ENCODE data around the gene TRAIP. TPM values are rescaled to one million over a fixed set of nuclear protein-coding genes. Genes with fewer than 3 reads are reported as not detected.

TRAIP gene
- polyA plus RNA-seq, 2 of the 4 experiments (the other 2 are of a cell fraction), result 10.2 to 10.7 TPM

GRCh38 chr3:49787182-49787464, 69.2 kb downstream of the TRAIP start:
- Histone ChIP-seq H3K27ac (peak overlapping the region; percentile 87 to 93), H3K4me1 (peaks cover 11% of the 10 kb centered on the region), H3K4me2 (peak overlapping the region; percentile 96), H3K4me3 (peak overlapping the region; percentile 82; the same call in 1 of the 3 replicates), H3K9me3 (no peaks in the 10 kb centered on the region)
- FAIRE-seq (no peak), ATAC-seq (no peak), DNase-seq (ENCODE audit: low read depth in 1 of 2, low spot score in 1 of 2) (no peak)
- ChIA-PET CTCF (interaction anchor here (1.3 to 2.0 kb wide), 3 partner anchors 12 to 52 kb away, joined by 3 to 11 read pairs (median 5); partner anchors contain the start of genes CDHR4 and INKA1), POLR2A (no interaction called here)
- 59% methylated on average over 3 of the region's 3 CpGs for WGBS (ENCODE audit: missing lambda C conversion rate)
- TF ChIP-seq CBX8 (IDR thresholded peaks at IDR 0.05) (no peak), ZNF302 (CRISPR knock-in tag; IDR thresholded peaks at IDR 0.05) (no peak), FOXS1 (CRISPR knock-in tag; IDR thresholded peaks at IDR 0.05) (no peak), TFCP2L1 (CRISPR knock-in tag; IDR thresholded peaks at IDR 0.05) (no peak), PBX3 (IDR thresholded peaks at IDR 0.05) (no peak), CBX2 (IDR thresholded peaks at IDR 0.05; ENCODE audit: borderline replicate concordance, low read depth) (no peak), EP300 (IDR thresholded peaks at IDR 0.05) (no peak), NPAS2 (CRISPR knock-in tag; IDR thresholded peaks at IDR 0.05; ENCODE audit: borderline replicate concordance) (no peak), ATOH8 (CRISPR knock-in tag; IDR thresholded peaks at IDR 0.05; ENCODE audit: low read depth) (no peak), ESRRA (IDR thresholded peaks at IDR 0.05; ENCODE audit: borderline replicate concordance, low read length) (no peak), MYC (IDR thresholded peaks at IDR 0.05; ENCODE audit: borderline replicate concordance, low read length) (no peak), HES2 (IDR thresholded peaks at IDR 0.05) (no peak), FOSL2 (IDR thresholded peaks at IDR 0.05) (no peak), FOSL2 (CRISPR knock-in tag; IDR thresholded peaks at IDR 0.05) (no peak), ZC3H11A (IDR thresholded peaks at IDR 0.05) (no peak), FOSB (CRISPR knock-in tag; IDR thresholded peaks at IDR 0.05) (no peak)
- TF ChIP-seq, protein P1, sequence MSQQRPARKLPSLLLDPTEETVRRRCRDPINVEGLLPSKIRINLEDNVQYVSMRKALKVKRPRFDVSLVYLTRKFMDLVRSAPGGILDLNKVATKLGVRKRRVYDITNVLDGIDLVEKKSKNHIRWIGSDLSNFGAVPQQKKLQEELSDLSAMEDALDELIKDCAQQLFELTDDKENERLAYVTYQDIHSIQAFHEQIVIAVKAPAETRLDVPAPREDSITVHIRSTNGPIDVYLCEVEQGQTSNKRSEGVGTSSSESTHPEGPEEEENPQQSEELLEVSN (IDR thresholded peaks at IDR 0.05; ENCODE audit: borderline replicate concordance, low read depth), result no peak

DNA sequence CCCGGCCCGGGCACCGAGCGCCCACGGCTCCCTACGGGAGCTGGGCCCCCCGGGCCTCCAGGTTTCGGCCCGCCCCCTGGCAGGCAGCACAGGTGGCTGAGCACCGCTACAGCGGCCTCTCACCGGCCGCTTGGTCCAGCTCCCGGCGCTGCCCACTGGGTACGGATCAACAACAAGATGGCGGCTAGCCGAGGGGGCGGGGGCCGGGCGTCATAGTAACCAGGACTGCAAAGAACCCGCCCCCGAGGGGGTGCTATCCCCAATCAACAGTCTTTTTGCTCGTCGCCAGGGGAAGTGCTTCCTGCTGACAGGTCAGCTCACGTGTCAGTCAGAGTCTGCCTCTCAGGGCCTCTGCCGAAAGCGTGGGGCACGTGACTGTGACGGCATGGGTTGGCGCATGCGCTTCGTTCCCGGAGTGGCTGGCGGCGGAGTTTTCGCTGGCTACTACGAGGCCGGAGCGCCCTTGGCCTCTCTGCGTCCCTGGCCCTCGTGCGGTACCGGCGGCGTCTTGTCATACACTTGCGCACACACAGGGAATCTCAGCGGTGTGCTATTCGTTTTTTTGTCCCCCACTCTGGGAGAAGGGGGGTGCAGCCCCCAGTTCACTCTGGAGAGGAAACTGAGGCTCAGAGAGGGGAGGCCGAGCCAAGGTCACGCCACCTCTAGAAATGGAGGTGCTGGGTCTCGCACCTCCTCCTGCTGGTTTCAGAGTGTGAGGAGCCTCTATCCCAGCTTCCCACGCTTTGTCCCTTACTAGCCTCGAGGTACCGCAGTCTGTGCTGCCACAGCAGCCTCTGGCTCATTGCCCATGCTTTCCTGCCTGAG, 69.8 kb downstream of the TRAIP start, which contains the start of gene IP6K1:
IP6K1 (minus strand) TSS at position 186 of the 825 bp plus-strand sequence. CDS start 38,502 bp downstream, outside the sequence.
- Histone ChIP-seq H3K4me3 (peak within 1 kb of the TSS; percentile 82), H3K9me3 (no peaks in the 10 kb centered on the region), H3K27ac (peak within 1 kb of the TSS; percentile 87 to 95), H3K4me1 (peaks cover 11% of the 10 kb centered on the region), H3K4me2 (peak within 1 kb of the TSS; percentile 97)
- WGBS (ENCODE audit: missing lambda C conversion rate), result 19% methylated on average over 14 of the region's 55 CpGs
- ATAC-seq, result peak; percentile 98 to 99
- ChIA-PET POLR2A (interaction anchor here (0.6 to 1.4 kb wide), 5 partner anchors 13 to 306 kb away, joined by 3 to 12 read pairs (median 3); partner anchors contain the start of genes CDHR4 and INKA1), CTCF (interaction anchor here (0.6 to 2.0 kb wide), 5 partner anchors 13 to 53 kb away, joined by 3 to 11 read pairs (median 3); partner anchors contain the start of genes CDHR4 and INKA1)
- FAIRE-seq, result peak; percentile 85
- peak; percentile 98 to 99 for DNase-seq (ENCODE audit: low read depth in 1 of 2, low spot score in 1 of 2)
- peak; percentile 98 for TF ChIP-seq PBX3 (IDR thresholded peaks at IDR 0.05)
- TF ChIP-seq JUNB (IDR thresholded peaks at IDR 0.05), result no peak
- no peak for TF ChIP-seq HOXA7 (CRISPR knock-in tag; IDR thresholded peaks at IDR 0.05)
- no peak for TF ChIP-seq NR3C1 (IDR thresholded peaks at IDR 0.05)
- TF ChIP-seq SREBF2 (IDR thresholded peaks at IDR 0.05), result no peak
- no peak for TF ChIP-seq RFX5 (IDR thresholded peaks at IDR 0.05)
- TF ChIP-seq FOXS1 (CRISPR knock-in tag; IDR thresholded peaks at IDR 0.05), result no peak
- TF ChIP-seq, protein P2, sequence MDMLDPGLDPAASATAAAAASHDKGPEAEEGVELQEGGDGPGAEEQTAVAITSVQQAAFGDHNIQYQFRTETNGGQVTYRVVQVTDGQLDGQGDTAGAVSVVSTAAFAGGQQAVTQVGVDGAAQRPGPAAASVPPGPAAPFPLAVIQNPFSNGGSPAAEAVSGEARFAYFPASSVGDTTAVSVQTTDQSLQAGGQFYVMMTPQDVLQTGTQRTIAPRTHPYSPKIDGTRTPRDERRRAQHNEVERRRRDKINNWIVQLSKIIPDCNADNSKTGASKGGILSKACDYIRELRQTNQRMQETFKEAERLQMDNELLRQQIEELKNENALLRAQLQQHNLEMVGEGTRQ (IDR thresholded peaks at IDR 0.05), result peak; percentile 98
- TF ChIP-seq BHLHE40 (IDR thresholded peaks at IDR 0.05; ENCODE audit: low read depth, low read length), result peak; percentile 83
- TF ChIP-seq ZC3H11A (IDR thresholded peaks at IDR 0.05), result no peak
- no peak for TF ChIP-seq RCOR1 (IDR thresholded peaks at IDR 0.05; ENCODE audit: low read depth, low read length)
- TF ChIP-seq POLR2A (IDR thresholded peaks at IDR 0.05; ENCODE audit: low read length), result peak; percentile 89
- TF ChIP-seq MAX (IDR thresholded peaks at IDR 0.05), result peak; percentile 84
- TF ChIP-seq JUN (IDR thresholded peaks at IDR 0.05), result peak in 1 of 2 experiments; percentile 45; a peak in 3 of 5 replicates
- peak; percentile 79; the same call in 1 of the 2 replicates for TF ChIP-seq ATOH8 (CRISPR knock-in tag; IDR thresholded peaks at IDR 0.05; ENCODE audit: low read depth)
- peak; percentile 53; the same call in 1 of the 2 replicates for TF ChIP-seq NPAS2 (CRISPR knock-in tag; IDR thresholded peaks at IDR 0.05; ENCODE audit: borderline replicate concordance)
- no peak for TF ChIP-seq MAZ (IDR thresholded peaks at IDR 0.05; ENCODE audit: borderline replicate concordance, low read depth, low read length)
